CD4-positive, alpha-beta T cell treated with Interleukin-12 subunit alpha and Interleukin-12 subunit beta, for 1 hour (primary cell): Measurements from ENCODE around the gene PTGFRN.
"Not testable (repeated sequence)": the region's sequence is repeated elsewhere in the genome, so short reads cannot be mapped to it uniquely, and the experiment has no call there.

ENCODE experiments used
- DNase-seq: peaks from one replicate; pipeline ENCODE4 v3.0.0-alpha.2; 2020

PTGFRN gene

GRCh38 chr1:116918714-116919357 is 9.1 kb downstream of the PTGFRN start:
- no peak for DNase-seq

DNA sequence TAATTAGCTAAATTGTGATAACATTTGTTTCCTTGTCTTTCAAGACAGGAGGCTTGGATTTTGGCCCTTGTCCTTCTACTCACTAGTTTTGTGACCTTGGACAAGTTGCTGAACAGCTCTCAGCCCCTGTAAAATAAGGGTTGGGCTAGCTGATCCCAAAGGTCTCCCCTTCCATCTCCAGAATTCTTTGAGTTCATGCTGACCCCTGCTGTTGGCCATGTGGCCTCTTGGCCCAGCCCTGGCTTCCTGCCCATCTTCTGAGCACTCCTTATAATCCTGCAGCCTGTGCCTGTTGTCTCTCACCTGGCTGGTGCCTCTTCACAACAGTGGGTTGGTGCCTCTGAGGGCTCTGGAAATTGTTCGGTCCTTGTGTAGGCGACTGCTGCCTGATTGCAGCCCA is 10.1 kb downstream of the PTGFRN start:
- no peak for DNase-seq

DNA sequence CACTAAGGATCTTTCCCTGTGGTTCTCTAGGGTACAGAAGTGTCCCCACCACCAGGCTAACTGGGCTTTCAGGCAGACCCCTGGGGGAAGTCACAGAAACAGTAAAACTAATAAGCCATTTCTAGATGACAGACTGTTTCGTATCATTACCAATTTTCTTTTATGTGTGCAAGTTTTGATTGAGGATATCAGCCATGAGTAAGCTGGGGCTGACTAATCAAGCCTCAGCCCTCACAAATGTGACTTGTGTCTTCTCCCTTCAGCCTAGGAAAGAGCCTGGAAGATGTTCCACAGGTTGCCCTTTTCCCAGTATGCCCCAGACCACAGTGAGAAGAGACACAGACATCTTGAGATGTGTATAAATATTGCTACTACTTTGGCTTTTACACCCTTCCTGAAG is 10.5 kb downstream of the PTGFRN start:
- no peak for DNase-seq

- DNase-seq: no peak
Measured at GRCh38 chr1:116921301-116921885, 11.7 kb downstream of the PTGFRN start.

GRCh38 chr1:116921937-116922336 is 12.2 kb downstream of the PTGFRN start:
- no peak for DNase-seq

- DNase-seq: no peak
Measured at GRCh38 chr1:116923421-116923820, 13.7 kb downstream of the PTGFRN start.

- no peak for DNase-seq
Measured at GRCh38 chr1:116927049-116927798, 17.5 kb downstream of the PTGFRN start.

DNA sequence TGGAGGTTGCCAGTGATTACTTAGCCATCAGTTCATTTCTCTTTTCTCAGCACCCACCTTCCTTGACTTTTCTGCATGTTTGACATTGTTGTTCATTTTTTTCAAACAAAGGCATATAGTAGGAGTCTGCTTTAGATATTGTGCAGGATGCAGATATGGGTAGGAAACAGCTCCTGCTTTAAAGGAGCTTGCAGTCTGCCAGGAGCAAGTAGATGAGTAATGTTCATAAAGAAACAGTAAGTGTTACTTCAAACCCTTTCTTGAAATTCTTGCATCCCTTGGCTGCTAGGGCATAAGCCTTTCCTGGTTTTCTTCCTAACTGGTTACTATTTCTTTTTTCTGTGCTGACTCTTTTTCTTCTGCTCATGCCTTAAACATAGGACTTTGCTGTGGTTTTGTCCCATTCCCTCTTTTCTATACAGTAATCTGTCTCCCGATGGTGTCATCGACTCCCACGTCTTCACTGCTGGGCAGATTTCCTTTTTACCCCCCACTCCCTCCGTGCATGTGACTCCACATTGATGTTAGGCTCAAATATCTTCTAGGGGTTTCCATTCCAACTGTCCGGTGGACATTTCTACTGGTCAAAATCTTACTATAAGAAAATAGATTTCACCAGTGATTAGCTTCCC is 20.4 kb downstream of the PTGFRN start:
- no peak for DNase-seq

DNA sequence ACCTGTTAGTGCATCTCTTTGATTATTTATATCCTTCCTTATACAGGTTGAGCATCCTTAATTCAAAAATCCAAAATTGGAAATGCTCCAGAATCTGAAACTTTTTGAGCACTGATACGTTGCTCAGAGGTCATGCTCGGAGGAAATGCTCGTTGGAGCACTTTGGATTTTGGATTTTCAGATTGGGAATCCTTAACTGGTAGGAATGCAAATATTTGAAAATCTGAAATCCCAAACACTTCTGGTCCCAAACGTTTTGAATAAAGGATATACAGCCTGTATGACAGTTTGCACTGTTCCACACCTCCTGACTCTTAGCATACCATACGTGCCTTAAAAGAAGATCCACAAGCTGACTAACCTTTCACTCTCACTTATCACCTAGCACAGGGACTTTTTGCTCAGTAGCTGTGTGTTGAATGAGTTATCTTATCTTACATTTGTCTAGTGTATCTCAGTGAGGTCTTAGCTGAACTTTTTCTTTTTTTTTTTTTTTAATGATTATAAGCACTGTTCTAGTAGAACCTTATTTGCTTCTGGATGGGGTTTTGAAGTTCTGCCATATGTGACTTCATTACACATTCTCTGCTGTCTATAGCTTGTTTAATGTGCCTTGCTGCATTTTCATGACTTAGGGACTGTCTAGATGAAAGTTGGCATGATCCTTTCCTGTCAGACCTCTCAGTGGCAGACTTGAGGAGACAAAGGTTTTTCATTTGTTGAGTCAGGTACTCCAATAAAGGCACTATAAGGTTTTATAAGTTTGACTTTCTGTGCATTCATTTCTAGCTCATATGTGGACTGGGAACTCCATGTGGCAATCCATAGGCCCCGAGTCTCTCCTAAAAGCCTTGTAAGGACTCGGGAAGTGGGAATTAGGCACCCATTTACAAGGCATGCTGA is 21.6 kb downstream of the PTGFRN start:
- no peak for DNase-seq

GRCh38 chr1:116933606-116934515 is 24.1 kb downstream of the PTGFRN start:
- DNase-seq: peak; percentile 46

GRCh38 chr1:116934586-116935207 is 25.0 kb downstream of the PTGFRN start:
- peak; percentile 50 for DNase-seq

GRCh38 chr1:116938216-116938615 is 28.5 kb downstream of the PTGFRN start:
- DNase-seq: no peak

GRCh38 chr1:116939780-116940543 is 30.2 kb downstream of the PTGFRN start:
- DNase-seq: not testable (repeated sequence)

DNA sequence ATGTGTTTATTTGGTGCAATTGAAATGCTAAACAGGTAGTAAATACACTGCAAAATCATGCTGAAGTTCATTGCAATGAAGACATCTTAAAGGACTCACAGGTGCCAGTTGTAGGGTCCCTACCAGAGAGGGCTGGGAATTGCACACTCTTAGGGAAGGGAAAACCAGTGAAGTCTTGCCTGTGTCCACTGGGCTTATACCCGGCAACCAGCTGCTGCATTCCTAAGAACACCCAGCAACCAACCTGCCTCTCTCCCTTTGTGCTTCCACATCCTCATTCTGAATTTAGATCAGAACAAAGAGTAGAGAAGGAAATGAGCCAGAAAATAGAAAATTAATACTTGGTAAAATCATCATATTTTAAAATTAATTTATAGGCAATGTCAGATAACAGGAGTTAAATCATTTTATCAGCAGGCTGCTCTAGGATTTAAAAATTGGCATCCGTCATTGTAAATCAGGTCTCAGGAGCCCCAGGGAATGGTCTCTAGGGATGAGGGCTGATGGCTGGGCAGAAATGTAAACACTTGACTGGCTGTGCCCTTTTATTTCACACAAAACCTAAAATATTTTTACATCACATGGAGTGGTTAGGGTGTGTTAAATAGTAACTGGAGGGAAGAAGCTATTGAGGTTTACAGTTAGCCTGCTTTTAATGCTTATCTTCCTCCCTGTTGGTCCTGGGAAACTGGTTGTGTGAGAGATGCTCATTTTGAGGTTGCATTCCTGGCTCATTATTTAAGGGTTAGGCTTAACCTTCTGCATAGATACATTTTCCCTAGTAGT is 31.3 kb downstream of the PTGFRN start:
- no peak for DNase-seq

DNA sequence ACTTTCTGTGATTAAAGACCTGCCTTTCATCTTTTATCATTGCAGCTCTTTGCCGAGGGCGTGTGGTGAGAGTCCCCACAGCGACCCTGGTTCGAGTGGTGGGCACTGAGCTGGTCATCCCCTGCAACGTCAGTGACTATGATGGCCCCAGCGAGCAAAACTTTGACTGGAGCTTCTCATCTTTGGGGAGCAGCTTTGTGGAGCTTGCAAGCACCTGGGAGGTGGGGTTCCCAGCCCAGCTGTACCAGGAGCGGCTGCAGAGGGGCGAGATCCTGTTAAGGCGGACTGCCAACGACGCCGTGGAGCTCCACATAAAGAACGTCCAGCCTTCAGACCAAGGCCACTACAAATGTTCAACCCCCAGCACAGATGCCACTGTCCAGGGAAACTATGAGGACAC is 32.0 kb downstream of the PTGFRN start:
- DNase-seq: no peak

- DNase-seq: no peak
Measured at GRCh38 chr1:116942344-116942743, 32.6 kb downstream of the PTGFRN start.

DNA sequence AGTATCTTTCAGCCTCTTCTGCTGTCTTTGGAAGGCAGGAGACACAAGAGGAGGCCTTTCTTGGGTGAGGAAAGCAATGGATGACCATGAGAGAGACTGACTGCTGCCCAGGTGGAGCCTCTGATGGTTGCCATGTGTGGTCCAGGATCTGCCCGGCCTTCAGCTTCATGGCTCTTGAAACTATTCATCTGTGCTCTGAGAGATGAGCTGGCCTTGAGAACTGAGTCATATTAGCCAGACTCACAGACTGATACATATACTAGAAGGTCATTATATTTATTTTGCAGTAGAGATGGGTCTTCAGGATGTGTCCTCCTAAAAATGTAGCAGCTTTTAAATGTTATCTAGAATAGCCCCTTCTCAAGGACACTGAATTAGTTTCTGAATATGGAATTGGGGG is 33.7 kb downstream of the PTGFRN start:
- DNase-seq: no peak

DNA sequence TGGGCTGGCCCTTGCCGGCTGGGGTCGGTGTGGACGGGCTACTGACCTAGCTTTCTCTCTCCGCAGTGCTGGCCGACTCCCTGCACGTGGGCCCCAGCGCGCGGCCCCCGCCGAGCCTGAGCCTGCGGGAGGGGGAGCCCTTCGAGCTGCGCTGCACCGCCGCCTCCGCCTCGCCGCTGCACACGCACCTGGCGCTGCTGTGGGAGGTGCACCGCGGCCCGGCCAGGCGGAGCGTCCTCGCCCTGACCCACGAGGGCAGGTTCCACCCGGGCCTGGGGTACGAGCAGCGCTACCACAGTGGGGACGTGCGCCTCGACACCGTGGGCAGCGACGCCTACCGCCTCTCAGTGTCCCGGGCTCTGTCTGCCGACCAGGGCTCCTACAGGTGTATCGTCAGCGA is 34.9 kb downstream of the PTGFRN start:
- DNase-seq: no peak

DNA sequence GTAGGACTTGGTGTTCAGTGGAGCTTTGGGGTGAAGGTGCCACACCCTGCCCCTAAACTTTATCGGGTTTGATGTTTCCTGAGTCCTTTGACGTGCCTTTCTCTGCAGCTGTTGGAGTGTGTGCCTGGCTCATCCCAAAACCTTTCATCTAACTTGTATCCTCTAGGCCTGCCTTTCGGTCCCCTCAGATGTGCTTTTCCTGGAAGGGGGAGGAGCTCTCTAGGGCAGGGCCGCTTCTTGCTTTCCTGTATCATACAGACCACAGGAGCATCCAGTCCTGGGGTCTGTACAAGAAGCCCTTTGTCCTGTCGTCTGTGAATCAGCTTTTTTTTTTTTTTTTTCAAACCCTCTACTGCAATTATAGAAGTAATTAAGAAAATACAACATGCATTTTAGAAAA is 35.7 kb downstream of the PTGFRN start:
- DNase-seq: no peak

DNA sequence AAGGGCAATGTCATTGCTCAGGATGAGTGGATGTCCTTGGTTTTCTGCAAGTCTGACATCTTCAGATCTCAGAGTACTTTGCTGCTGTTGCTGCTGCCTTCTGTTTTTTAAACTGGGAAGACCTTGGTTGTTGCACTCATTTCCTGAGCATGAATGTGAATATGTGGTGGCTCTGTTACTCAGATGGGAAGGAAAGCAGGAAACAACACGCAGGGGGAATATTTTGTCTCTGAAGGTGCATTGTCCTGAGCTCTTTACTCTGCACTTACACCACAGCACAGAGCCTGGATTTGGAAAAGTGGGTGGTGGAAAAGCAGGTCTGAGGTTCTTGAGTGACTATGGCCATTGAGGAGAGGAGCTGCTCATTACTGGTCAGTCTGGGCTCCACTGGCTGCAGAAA is 36.3 kb downstream of the PTGFRN start:
- DNase-seq: no peak
